IMR-90 (cell line): ENCODE data around the gene METTL15. TPM values are rescaled to one million over a fixed set of nuclear protein-coding genes. Genes with fewer than 3 reads are reported as not detected.

Experiments used
- ATAC-seq: fragments of 200-7000 bp; cut with Tn5 transposase; 2 replicates; pipeline ENCODE4 v1.9.1; 2020; ENCODE audit warnings: low read depth, mild to moderate bottlenecking, moderate library complexity
- BruUV-seq: library from RNA; stranded (reverse); fragments of 400-500 nt; replicated peaks from 2 replicates; lab custom pipeline; 2021; lab: Mats Ljungman, UMichigan
- CTCF ChIA-PET: fragments of 300-600 bp; formaldehyde crosslinking; extraction: SDS; loops from one replicate; lab custom pipeline; 2021; ENCODE audit warnings: antibody characterized with exemption; lab: Yijun Ruan, JAX
- POLR2A ChIA-PET: fragments of 300-600 bp; sonication (Branson Sonifier 250); formaldehyde crosslinking; loops from one replicate; lab custom pipeline; 2022; ENCODE audit warnings: antibody characterized with exemption; ENCODE audit not compliant: unreplicated experiment; lab: Charles Lee
- DNase-seq: peaks from one replicate; pipeline ENCODE4 v3.0.0; 2013
- H2AFZ ChIP-seq: replicated peaks from 2 replicates; pipeline ENCODE3; 2013; ENCODE audit warnings: low read length, mild to moderate bottlenecking; ENCODE audit not compliant: poor library complexity
- H2AK5ac ChIP-seq: 2 replicates; pipeline ENCODE4 v1.6.1; 2013; ENCODE audit warnings: low read depth, low read length, inconsistent platforms
- H2AK9ac ChIP-seq: replicated peaks from 2 replicates; pipeline ENCODE3; 2013; ENCODE audit warnings: mild to moderate bottlenecking, low read depth, low read length, moderate library complexity; ENCODE audit not compliant: poor library complexity
- H2BK120ac ChIP-seq: 2 replicates; pipeline ENCODE4 v1.6.1; 2013; ENCODE audit warnings: low read depth, low read length, inconsistent platforms
- H2BK15ac ChIP-seq: 3 replicates; pipeline ENCODE4 v1.6.1; 2013; ENCODE audit warnings: low read depth, low read length, inconsistent platforms
- H2BK20ac ChIP-seq: 2 replicates; pipeline ENCODE4 v1.6.1; 2013; ENCODE audit warnings: low read depth, mild to moderate bottlenecking, inconsistent platforms, low read length, moderate library complexity
- H2BK5ac ChIP-seq: 2 replicates; pipeline ENCODE4 v1.6.1; 2013; ENCODE audit warnings: mild to moderate bottlenecking, low read depth, low read length, inconsistent platforms; ENCODE audit not compliant: poor library complexity, severe bottlenecking
- H3K14ac ChIP-seq: replicated peaks from 2 replicates; pipeline ENCODE4 v1.6.1; 2013; ENCODE audit warnings: low read depth, low read length, inconsistent platforms
- H3K18ac ChIP-seq: 2 replicates; pipeline ENCODE4 v1.6.1; 2013; ENCODE audit warnings: low read depth, low read length, control low read depth
- H3K23ac ChIP-seq: 2 replicates; pipeline ENCODE4 v1.6.1; 2013; ENCODE audit warnings: low read depth, low read length, inconsistent platforms
- H3K27ac ChIP-seq: 2 replicates; pipeline ENCODE4 v1.5.1; 2013; ENCODE audit warnings: mild to moderate bottlenecking, control low read depth, low read length; ENCODE audit not compliant: insufficient read depth
- H3K27me3 ChIP-seq: 2 replicates; pipeline ENCODE4 v1.6.1; 2013; ENCODE audit warnings: low read length; ENCODE audit not compliant: control insufficient read depth, insufficient read depth
- H3K36me3 ChIP-seq: 2 replicates; pipeline ENCODE4 v1.6.1; 2013; ENCODE audit warnings: low read length, mixed read lengths; ENCODE audit not compliant: control insufficient read depth, insufficient read depth
- H3K4ac ChIP-seq: 2 replicates; pipeline ENCODE4 v1.6.1; 2013; ENCODE audit warnings: low read depth, low read length, inconsistent platforms
- H3K4me1 ChIP-seq: 2 replicates; pipeline ENCODE4 v1.6.1; 2013; ENCODE audit warnings: low read length, mixed read lengths; ENCODE audit not compliant: control insufficient read depth, insufficient read depth
- H3K4me2 ChIP-seq: 2 replicates; pipeline ENCODE4 v1.6.1; 2013; ENCODE audit warnings: low read depth, mild to moderate bottlenecking, control low read depth, low read length, moderate library complexity
- H3K4me3 ChIP-seq: 2 replicates; pipeline ENCODE4 v1.5.1; 2013; ENCODE audit warnings: low read depth, mild to moderate bottlenecking, control low read depth, low read length, moderate library complexity; ENCODE audit not compliant: insufficient read depth
- H3K56ac ChIP-seq: 2 replicates; pipeline ENCODE4 v1.6.1; 2013; ENCODE audit warnings: low read length, inconsistent platforms; ENCODE audit not compliant: insufficient read depth; ENCODE audit errors: extremely low read depth
- H3K79me1 ChIP-seq, 2 experiments: 2 replicates each; pipeline ENCODE4 v1.6.1; 2013; ENCODE audit warnings: low read length in 2 of 2, inconsistent platforms in 1 of 2, low read depth in 1 of 2
- H3K9ac ChIP-seq: 2 replicates; pipeline ENCODE4 v1.6.1; 2013; ENCODE audit warnings: low read depth, low read length, control low read depth
- H3K9me1 ChIP-seq: 2 replicates; pipeline ENCODE4 v1.6.1; 2013; ENCODE audit warnings: low read length, inconsistent platforms; ENCODE audit not compliant: insufficient read depth
- H3K9me3 ChIP-seq: 2 replicates; pipeline ENCODE4 v1.6.1; 2013; ENCODE audit warnings: low read length; ENCODE audit not compliant: control insufficient read depth, insufficient read depth
- H4K20me1 ChIP-seq: 2 replicates; pipeline ENCODE4 v1.6.1; 2013; ENCODE audit warnings: low read length, inconsistent platforms; ENCODE audit not compliant: insufficient read depth
- H4K5ac ChIP-seq: 2 replicates; pipeline ENCODE4 v1.6.1; 2013; ENCODE audit warnings: mild to moderate bottlenecking, low read depth, low read length, control low read depth
- H4K8ac ChIP-seq, 2 experiments: 2 replicates each; pipeline ENCODE4 v1.6.1; 2013; ENCODE audit warnings: low read depth in 2 of 2, low read length in 2 of 2, control low read depth in 1 of 2, inconsistent platforms in 1 of 2
- H4K91ac ChIP-seq: 2 replicates; pipeline ENCODE4 v1.6.1; 2013; ENCODE audit warnings: low read depth, low read length, inconsistent platforms; ENCODE audit not compliant: insufficient read depth
- ELK1 ChIP-seq: fragments of 150-350 bp; IDR thresholded peaks from 2 replicates; pipeline ENCODE4 v1.6.1; 2016; ENCODE audit warnings: low read depth, mild to moderate bottlenecking, low read length, moderate library complexity, borderline replicate concordance
- FOS ChIP-seq: fragments of 150-350 bp; IDR thresholded peaks from 2 replicates; pipeline ENCODE4 v1.6.1; 2016; ENCODE audit warnings: low read depth, low read length
- MXI1 ChIP-seq: IDR thresholded peaks from 2 replicates; pipeline ENCODE4 v1.6.1; 2012; ENCODE audit warnings: low read depth, mild to moderate bottlenecking, low read length, moderate library complexity, borderline replicate concordance
- POLR2A ChIP-seq: IDR thresholded peaks from 2 replicates; pipeline ENCODE4 v1.6.1; 2012; ENCODE audit warnings: mild to moderate bottlenecking, low read depth, low read length
- WGBS, 2 experiments: methylation state at CpG; one replicate each; pipeline versions ENCODE4 v1.1.5 to v1.1.7; 2013; ENCODE audit warnings: missing lambda C conversion rate in 2 of 2; ENCODE audit not compliant: insufficient read length in 1 of 2; ENCODE audit errors: extremely low coverage in 2 of 2; 5-methylcytosine and 5-hydroxymethylcytosine counted together
- dilution Hi-C: fragments of 300-500 bp; cut with HindIII; formaldehyde crosslinking; loops from one replicate; pipeline ENCODE4 v1.14.3; 2018; ENCODE audit warnings: low sequenced_read_pairs; ENCODE audit not compliant: unreplicated experiment
- in situ Hi-C: fragments of 300-500 bp; cut with MboI; formaldehyde crosslinking; loops from 3 replicates; pipeline ENCODE4 v1.14.3; 2019; ENCODE audit warnings: low sequenced_read_pairs, inconsistent platforms, mixed read lengths
- intact Hi-C: fragments of 100-400 bp; cut with micrococcal nuclease; formaldehyde crosslinking; loops from 2 replicates; pipeline ENCODE4 v1.10.0; 2022
- polyA plus RNA-seq, 3 experiments: library from polyadenylated mRNA; depleted of rRNA; stranded (reverse); fragments of >200 nt; gene quantifications; 2 replicates each; pipeline ENCODE4 v1.2.3, GENCODE V29; 2012; ENCODE audit warnings: low replicate concordance in 1 of 3
- total RNA-seq: library from RNA; depleted of rRNA; stranded (reverse); fragments of >200 nt; gene quantifications from 2 replicates; pipeline ENCODE4 v1.2.3, GENCODE V29; 2012
- TF ChIP-seq, protein P1 (sequence below): fragments of 150-350 bp; IDR thresholded peaks from 2 replicates; pipeline ENCODE4 v1.6.1; 2017; ENCODE audit warnings: mild to moderate bottlenecking, antibody characterized with exemption, low read length, low read depth

Gene METTL15
- total and polyA plus RNA-seq, 2 of the 4 experiments (the other 2 are of a cell fraction) = 6.5 to 30.5 TPM

DNA sequence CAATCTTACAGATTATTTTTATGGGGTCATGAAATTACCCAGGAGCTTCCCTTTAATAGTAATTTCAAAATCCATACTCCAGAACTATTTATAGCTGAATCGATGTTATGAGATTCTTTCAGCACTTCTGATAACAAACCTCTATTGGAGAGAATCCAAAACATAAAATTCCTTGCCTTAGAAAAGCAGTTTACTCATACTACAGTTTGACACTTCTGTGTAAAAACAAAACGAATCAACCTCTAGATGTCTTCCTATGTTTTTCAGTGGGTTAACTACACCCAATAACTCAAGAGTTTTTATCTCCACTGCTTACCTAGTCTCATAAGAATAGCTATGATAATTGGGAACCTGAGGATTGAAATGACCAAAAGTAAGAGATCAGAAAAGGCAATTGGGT lies 35.9 kb upstream of the METTL15 start:
- in situ Hi-C loops (no loop called here), dilution Hi-C loops (no loop called here), intact Hi-C loops (no loop called here)
- H2BK5ac ChIP-seq = peak overlapping the region; percentile 49
- CTCF ChIA-PET = no interaction called here
- peak overlapping the region; percentile 83; the same call in 1 of the 2 replicates for H3K4me2 ChIP-seq
- no peak overlapping the region for H2BK20ac ChIP-seq
- H3K36me3 ChIP-seq = peaks cover 6% of the 10 kb centered on the region
- POLR2A ChIA-PET = no interaction called here
- peaks cover 6% of the 10 kb centered on the region for H3K4me1 ChIP-seq
- H3K14ac ChIP-seq = no peak overlapping the region
- peak overlapping the region; percentile 44; the same call in 1 of the 2 replicates for H3K18ac ChIP-seq
- TF ChIP-seq ELK1 (no peak), POLR2A (no peak), MXI1 (no peak), FOS (no peak)
- TF ChIP-seq, protein P1, sequence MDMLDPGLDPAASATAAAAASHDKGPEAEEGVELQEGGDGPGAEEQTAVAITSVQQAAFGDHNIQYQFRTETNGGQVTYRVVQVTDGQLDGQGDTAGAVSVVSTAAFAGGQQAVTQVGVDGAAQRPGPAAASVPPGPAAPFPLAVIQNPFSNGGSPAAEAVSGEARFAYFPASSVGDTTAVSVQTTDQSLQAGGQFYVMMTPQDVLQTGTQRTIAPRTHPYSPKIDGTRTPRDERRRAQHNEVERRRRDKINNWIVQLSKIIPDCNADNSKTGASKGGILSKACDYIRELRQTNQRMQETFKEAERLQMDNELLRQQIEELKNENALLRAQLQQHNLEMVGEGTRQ = no peak
- H4K20me1 ChIP-seq = no peaks in the 10 kb centered on the region
- H4K8ac ChIP-seq = peak overlapping the region in 1 of 2 experiments; percentile 30; a peak in 1 of 4 replicates
- no peaks in the 10 kb centered on the region for H3K27me3 ChIP-seq
- H2AK9ac ChIP-seq = no peak overlapping the region
- H2AFZ ChIP-seq = no peak overlapping the region
- no peak overlapping the region for H3K4me3 ChIP-seq
- peaks cover 16 to 18% of the 10 kb centered on the region in 2 experiments for H3K79me1 ChIP-seq
- DNase-seq (peak; percentile 53), ATAC-seq (no peak; the same call in 1 of the 2 replicates)
- no peak overlapping the region for H4K91ac ChIP-seq
- peaks cover 4% of the 10 kb centered on the region; the same call in 1 of the 2 replicates for H3K9me1 ChIP-seq
- no peak overlapping the region for H2AK5ac ChIP-seq
- H3K9me3 ChIP-seq = no peaks in the 10 kb centered on the region
- no CpG with 5 or more reads among the region's 2 CpGs for WGBS, 2 experiments
- H2BK120ac ChIP-seq = no peak overlapping the region
- H2BK15ac ChIP-seq = no peak overlapping the region
- no peak overlapping the region for H3K23ac ChIP-seq
- peak overlapping the region; percentile 78; the same call in 1 of the 2 replicates for H4K5ac ChIP-seq
- no peak overlapping the region for H3K4ac ChIP-seq
- BruUV-seq = no TSS peak
- H3K9ac ChIP-seq = no peak overlapping the region
- no peak overlapping the region for H3K27ac ChIP-seq
- no peak overlapping the region for H3K56ac ChIP-seq
